Natural killer cell (primary cell): ENCODE measurements around the gene TM9SF4. TPM values are rescaled to one million over a fixed set of nuclear protein-coding genes. Genes with fewer than 3 reads are reported as not detected.
"Not testable (repeated sequence)": the region's sequence is repeated elsewhere in the genome, so short reads cannot be mapped to it uniquely, and the experiment has no call there.

ENCODE experiments used
- ATAC-seq, 3 donors: fragments of 150-1000 bp in 2 of 3; fragments of 200-7000 bp in 1 of 3; cut with Tn5 transposase; 1 replicate in 1 of 3; 2 replicates in 2 of 3; pipeline ENCODE4 v1.10.0; 2021; ENCODE audit warnings: mild to moderate bottlenecking in 2 of 3, moderate library complexity in 2 of 3
- DNase-seq, 2 donors: peaks; one replicate each; pipeline versions ENCODE4 v3.0.0 to v3.0.0-alpha.2; 2013 to 2021; ENCODE audit warnings: mixed read lengths in 1 of 2
- H3K27ac ChIP-seq: one replicate; pipeline ENCODE4 v1.5.1; 2013; ENCODE audit warnings: mild to moderate bottlenecking, low read length
- H3K27me3 ChIP-seq: one replicate; pipeline ENCODE4 v1.6.1; 2013; ENCODE audit warnings: low read length; ENCODE audit not compliant: control insufficient read depth, insufficient read depth
- H3K36me3 ChIP-seq: one replicate; pipeline ENCODE4 v1.6.1; 2013; ENCODE audit warnings: low read length; ENCODE audit not compliant: control insufficient read depth, insufficient read depth
- H3K4me1 ChIP-seq: one replicate; pipeline ENCODE4 v1.6.1; 2013; ENCODE audit warnings: low read length; ENCODE audit not compliant: control insufficient read depth, insufficient read depth
- H3K4me3 ChIP-seq: one replicate; pipeline ENCODE4 v1.5.1; 2013; ENCODE audit warnings: low read length
- H3K9me3 ChIP-seq: one replicate; pipeline ENCODE4 v1.6.1; 2013; ENCODE audit warnings: low read length; ENCODE audit not compliant: control insufficient read depth, insufficient read depth
- H3K27ac Mint-ChIP-seq, 2 donors: one replicate each; pipeline ENCODE4 v1.8.0; 2022; ENCODE audit warnings: mild to moderate bottlenecking in 2 of 2, mixed read lengths in 2 of 2, moderate library complexity in 1 of 2
- H3K27me3 Mint-ChIP-seq, 2 donors: one replicate each; pipeline ENCODE4 v1.8.0; 2022; ENCODE audit warnings: low read depth in 2 of 2, mixed read lengths in 2 of 2
- H3K36me3 Mint-ChIP-seq: one replicate; pipeline ENCODE4 v1.8.0; 2022; ENCODE audit warnings: mixed read lengths
- H3K4me1 Mint-ChIP-seq, 2 donors: one replicate each; pipeline ENCODE4 v1.8.0; 2022; ENCODE audit warnings: mixed read lengths in 2 of 2
- H3K4me3 Mint-ChIP-seq: one replicate; pipeline ENCODE4 v1.8.0; 2022; ENCODE audit warnings: mild to moderate bottlenecking, moderate library complexity, mixed read lengths
- H3K9me3 Mint-ChIP-seq, 2 donors: one replicate each; pipeline ENCODE4 v1.8.0; 2022; ENCODE audit warnings: mixed read lengths in 2 of 2
- WGBS: methylation state at CpG from one replicate; pipeline ENCODE4 v1.1.7; 2013; ENCODE audit warnings: missing lambda C conversion rate; ENCODE audit not compliant: insufficient coverage; 5-methylcytosine and 5-hydroxymethylcytosine counted together
- intact Hi-C: fragments of 100-400 bp; cut with micrococcal nuclease; formaldehyde crosslinking; loops from one replicate; pipeline ENCODE4 v1.14.2; 2022
- total RNA-seq, 4 donors: library from RNA; stranded (reverse); fragments of 120-200 nt in 1 of 4; gene quantifications; one replicate each; pipeline versions ENCODE4 v1.2.3 to v1.2.4, GENCODE V29; 2013 to 2022
- TF ChIP-seq, protein P1 (sequence below): fragments of 200-600 bp; IDR thresholded peaks from one replicate; pipeline ENCODE4 v1.8.0; 2022; ENCODE audit warnings: antibody characterized with exemption

TM9SF4 gene
- total RNA-seq, 3 donors from 2014 or later (not counting 1 experiment from before 2014, with no cell fraction given) = 35.8 to 42.8 (median 41.2) TPM

DNA sequence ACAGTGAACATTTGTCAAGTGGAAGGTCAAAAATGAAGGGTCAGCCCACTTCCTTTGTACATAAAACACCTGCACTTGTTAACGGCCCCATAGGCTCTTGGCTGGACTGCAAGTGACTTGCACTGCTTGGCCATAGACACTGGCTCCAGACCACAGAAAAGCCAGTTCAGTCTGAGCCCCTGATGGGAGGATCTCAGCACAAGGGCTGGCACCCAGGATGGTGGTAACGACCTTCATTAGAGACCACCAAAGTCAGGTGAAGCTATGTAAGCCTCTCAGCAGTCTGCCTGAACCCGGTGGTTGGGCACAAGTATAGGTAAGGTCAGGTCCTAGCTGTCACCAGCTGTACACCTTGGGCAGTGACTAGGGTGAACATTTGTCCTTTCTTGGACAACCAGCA, 81.9 kb downstream of the TM9SF4 start:
- Mint-ChIP-seq H3K4me1 (peaks cover 10 to 39% of the 10 kb centered on the region in 2 donors), H3K9me3 (no peaks in the 10 kb centered on the region), H3K27ac (no peak overlapping the region), H3K4me3 (peak overlapping the region; percentile 86), H3K27me3 (no peaks in the 10 kb centered on the region), H3K36me3 (peaks cover 8% of the 10 kb centered on the region)
- WGBS = 84% methylated on average over 3 of the region's 3 CpGs
- DNase-seq (no peak), ATAC-seq (no peak)
- no peaks in the 10 kb centered on the region for H3K27me3 ChIP-seq
- no peak overlapping the region for H3K27ac ChIP-seq
- H3K9me3 ChIP-seq = no peaks in the 10 kb centered on the region
- peaks cover 18% of the 10 kb centered on the region for H3K4me1 ChIP-seq
- no peak overlapping the region for H3K4me3 ChIP-seq
- peaks cover 21% of the 10 kb centered on the region for H3K36me3 ChIP-seq
- TF ChIP-seq, protein P1, sequence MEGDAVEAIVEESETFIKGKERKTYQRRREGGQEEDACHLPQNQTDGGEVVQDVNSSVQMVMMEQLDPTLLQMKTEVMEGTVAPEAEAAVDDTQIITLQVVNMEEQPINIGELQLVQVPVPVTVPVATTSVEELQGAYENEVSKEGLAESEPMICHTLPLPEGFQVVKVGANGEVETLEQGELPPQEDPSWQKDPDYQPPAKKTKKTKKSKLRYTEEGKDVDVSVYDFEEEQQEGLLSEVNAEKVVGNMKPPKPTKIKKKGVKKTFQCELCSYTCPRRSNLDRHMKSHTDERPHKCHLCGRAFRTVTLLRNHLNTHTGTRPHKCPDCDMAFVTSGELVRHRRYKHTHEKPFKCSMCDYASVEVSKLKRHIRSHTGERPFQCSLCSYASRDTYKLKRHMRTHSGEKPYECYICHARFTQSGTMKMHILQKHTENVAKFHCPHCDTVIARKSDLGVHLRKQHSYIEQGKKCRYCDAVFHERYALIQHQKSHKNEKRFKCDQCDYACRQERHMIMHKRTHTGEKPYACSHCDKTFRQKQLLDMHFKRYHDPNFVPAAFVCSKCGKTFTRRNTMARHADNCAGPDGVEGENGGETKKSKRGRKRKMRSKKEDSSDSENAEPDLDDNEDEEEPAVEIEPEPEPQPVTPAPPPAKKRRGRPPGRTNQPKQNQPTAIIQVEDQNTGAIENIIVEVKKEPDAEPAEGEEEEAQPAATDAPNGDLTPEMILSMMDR = no peak
- intact Hi-C loops = no loop called here

DNA sequence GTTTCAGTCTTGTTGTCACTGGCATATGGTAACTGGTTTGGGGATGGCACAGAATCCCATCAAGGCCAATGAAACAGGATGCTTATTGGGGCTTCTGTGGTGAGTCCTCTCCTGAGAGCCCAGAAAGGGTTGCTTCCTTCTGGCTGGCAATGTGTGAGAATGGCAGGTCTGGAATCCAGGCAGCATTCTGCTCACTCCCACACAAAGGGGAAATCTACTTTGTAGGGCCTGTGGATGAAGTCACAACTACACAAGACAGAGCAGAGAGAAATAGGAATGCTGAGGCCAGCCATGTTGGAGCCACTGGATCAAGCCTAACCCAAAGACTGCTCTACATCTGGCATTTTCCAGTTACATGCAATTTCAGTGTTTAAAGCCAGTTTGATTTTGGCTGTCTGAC, 82.4 kb downstream of the TM9SF4 start:
- Mint-ChIP-seq H3K4me3 (no peak overlapping the region), H3K9me3 (no peaks in the 10 kb centered on the region), H3K4me1 (peaks cover 10 to 39% of the 10 kb centered on the region in 2 donors), H3K36me3 (peaks cover 8% of the 10 kb centered on the region), H3K27ac (no peak overlapping the region), H3K27me3 (no peaks in the 10 kb centered on the region)
- H3K4me1 ChIP-seq = peaks cover 18% of the 10 kb centered on the region
- H3K36me3 ChIP-seq = peaks cover 22% of the 10 kb centered on the region
- no peaks in the 10 kb centered on the region for H3K9me3 ChIP-seq
- intact Hi-C loops = no loop called here
- no peak overlapping the region for H3K27ac ChIP-seq
- no peaks in the 10 kb centered on the region for H3K27me3 ChIP-seq
- no peak overlapping the region for H3K4me3 ChIP-seq
- TF ChIP-seq, protein P1 = no peak
- ATAC-seq = no peak
- DNase-seq = no peak

DNA sequence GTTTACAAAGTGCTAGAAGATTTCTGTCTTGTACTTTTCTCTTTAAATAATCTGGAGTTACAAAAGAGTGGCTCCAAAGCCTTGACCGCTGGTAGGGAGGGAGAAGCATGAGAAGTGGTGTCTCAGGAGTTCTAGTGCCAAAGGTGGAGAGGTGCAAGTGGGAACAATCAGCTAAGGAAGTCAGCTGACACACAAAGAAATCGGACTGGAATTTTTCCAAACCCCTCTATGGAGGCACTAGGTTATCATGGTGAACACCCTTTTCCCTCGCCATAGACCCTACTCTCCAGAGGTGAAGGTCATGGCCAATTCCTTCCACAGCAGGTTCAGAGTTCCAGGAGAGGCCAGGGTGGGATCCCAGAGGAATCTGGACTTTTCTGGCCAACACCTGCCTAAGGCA, 83.2 kb downstream of the TM9SF4 start:
- Histone ChIP-seq H3K27ac (no peak overlapping the region), H3K27me3 (no peaks in the 10 kb centered on the region), H3K36me3 (peaks cover 30% of the 10 kb centered on the region), H3K4me1 (peaks cover 18% of the 10 kb centered on the region), H3K9me3 (no peaks in the 10 kb centered on the region), H3K4me3 (no peak overlapping the region)
- H3K36me3 Mint-ChIP-seq = peaks cover 8% of the 10 kb centered on the region
- DNase-seq (no peak), ATAC-seq (no peak)
- peaks cover 10 to 40% of the 10 kb centered on the region in 2 donors for H3K4me1 Mint-ChIP-seq
- H3K4me3 Mint-ChIP-seq = no peak overlapping the region
- intact Hi-C loops = no loop called here
- H3K9me3 Mint-ChIP-seq = no peaks in the 10 kb centered on the region
- no peak overlapping the region for H3K27ac Mint-ChIP-seq
- 91% methylated on average over 3 of the region's 3 CpGs for WGBS
- no peaks in the 10 kb centered on the region for H3K27me3 Mint-ChIP-seq
- TF ChIP-seq, protein P1 = no peak

DNA sequence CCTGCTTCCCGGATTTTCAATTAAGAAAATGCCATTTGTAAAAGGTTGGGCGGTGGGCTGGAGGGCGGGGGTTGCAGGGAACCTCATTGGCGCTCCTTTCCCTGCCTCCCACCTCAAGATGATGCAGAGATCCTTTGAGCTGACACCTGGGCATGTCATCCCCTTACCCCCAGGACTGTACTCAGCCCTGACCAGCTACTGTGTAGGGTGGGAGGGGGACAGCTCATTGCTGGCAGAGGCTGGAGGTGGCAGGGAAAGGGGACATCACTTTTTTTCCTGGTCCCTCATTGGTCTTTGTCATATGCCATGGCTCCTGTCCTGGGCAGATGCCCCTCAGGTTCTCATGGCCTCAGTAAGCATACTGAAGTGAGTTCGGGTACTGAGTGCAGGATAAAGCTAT, 83.8 kb downstream of the TM9SF4 start:
- H3K4me3 Mint-ChIP-seq, H3K36me3 Mint-ChIP-seq, intact Hi-C loops, H3K27me3 Mint-ChIP-seq, DNase-seq, H3K27me3 ChIP-seq, H3K27ac ChIP-seq, H3K9me3 Mint-ChIP-seq, H3K9me3 ChIP-seq, H3K4me3 ChIP-seq, ATAC-seq: not testable (repeated sequence)
- peaks cover 30% of the 10 kb centered on the region for H3K36me3 ChIP-seq
- H3K4me1 Mint-ChIP-seq = peaks cover 10 to 44% of the 10 kb centered on the region in 2 donors
- WGBS = 98% methylated on average over 4 of the region's 5 CpGs
- H3K27ac Mint-ChIP-seq = peak overlapping the region in 1 of 2 donors; percentile 2
- H3K4me1 ChIP-seq = peaks cover 18% of the 10 kb centered on the region
